ENCODE results near the gene ITGA6.
"Not testable (repeated sequence)": the region's sequence is repeated elsewhere in the genome, so short reads cannot be mapped to it uniquely, and the experiment has no call there.

Gene ITGA6

GRCh38 chr2:172518995-172519394 is 91.6 kb downstream of the ITGA6 start:
- DNase-seq (ENCODE audit: insufficient read length, low spot score) (no peak), FAIRE-seq (no peak)
- TF ChIP-seq SPI1 (IDR thresholded peaks at IDR 0.05; ENCODE audit: low read depth, low read length) (no peak), PAX5 (IDR thresholded peaks at IDR 0.05; ENCODE audit: insufficient read depth, low read length, severe bottlenecking) (no peak), POLR2AphosphoS5 (IDR thresholded peaks at IDR 0.05; ENCODE audit: low read depth, low read length) (no peak), POU2F2 (IDR thresholded peaks at IDR 0.05; ENCODE audit: low read depth, low read length) (no peak), TAF1 (IDR thresholded peaks at IDR 0.05; ENCODE audit: low read depth, low read length) (no peak), POLR2A (IDR thresholded peaks at IDR 0.05; ENCODE audit: low read depth, low read length) (no peak)

GRCh38 chr2:172525601-172526000 is 98.2 kb downstream of the ITGA6 start:
- TF ChIP-seq POLR2A (IDR thresholded peaks at IDR 0.05; ENCODE audit: low read depth, low read length) (no peak), POLR2AphosphoS5 (IDR thresholded peaks at IDR 0.05; ENCODE audit: low read depth, low read length) (no peak), PAX5 (IDR thresholded peaks at IDR 0.05; ENCODE audit: insufficient read depth, low read length, severe bottlenecking) (no peak), TAF1 (IDR thresholded peaks at IDR 0.05; ENCODE audit: low read depth, low read length) (no peak), POU2F2 (IDR thresholded peaks at IDR 0.05; ENCODE audit: low read depth, low read length) (no peak), SPI1 (IDR thresholded peaks at IDR 0.05; ENCODE audit: low read depth, low read length) (no peak)
- no peak for FAIRE-seq
- DNase-seq (ENCODE audit: insufficient read length, low spot score): no peak

- DNase-seq (ENCODE audit: insufficient read length, low spot score) (no peak), FAIRE-seq (no peak)
- TF ChIP-seq SPI1 (IDR thresholded peaks at IDR 0.05; ENCODE audit: low read depth, low read length) (no peak), POLR2AphosphoS5 (IDR thresholded peaks at IDR 0.05; ENCODE audit: low read depth, low read length) (no peak), PAX5 (IDR thresholded peaks at IDR 0.05; ENCODE audit: insufficient read depth, low read length, severe bottlenecking) (no peak), POLR2A (IDR thresholded peaks at IDR 0.05; ENCODE audit: low read depth, low read length) (no peak), TAF1 (IDR thresholded peaks at IDR 0.05; ENCODE audit: low read depth, low read length) (no peak)
Measured at GRCh38 chr2:172531309-172531708, 103.9 kb downstream of the ITGA6 start.

- DNase-seq (ENCODE audit: insufficient read length, low spot score); FAIRE-seq: not testable (repeated sequence)
Measured at GRCh38 chr2:172532461-172532860, 105.1 kb downstream of the ITGA6 start.

- FAIRE-seq (no peak), DNase-seq (ENCODE audit: insufficient read length, low spot score) (no peak)
Measured at GRCh38 chr2:172533687-172534086, 106.3 kb downstream of the ITGA6 start.

GRCh38 chr2:172535119-172535518 is 107.7 kb downstream of the ITGA6 start:
- DNase-seq (ENCODE audit: insufficient read length, low spot score) (no peak), FAIRE-seq (no peak)
- no peak for TF ChIP-seq TAF1 (IDR thresholded peaks at IDR 0.05; ENCODE audit: low read depth, low read length)
- no peak for TF ChIP-seq POU2F2 (IDR thresholded peaks at IDR 0.05; ENCODE audit: low read depth, low read length)
- TF ChIP-seq SPI1 (IDR thresholded peaks at IDR 0.05; ENCODE audit: low read depth, low read length): no peak
- TF ChIP-seq PAX5 (IDR thresholded peaks at IDR 0.05; ENCODE audit: insufficient read depth, low read length, severe bottlenecking): no peak

More at GRCh38 chr2:172533687-172534086, 106.3 kb downstream of the ITGA6 start:
- TF ChIP-seq TAF1 (IDR thresholded peaks at IDR 0.05; ENCODE audit: low read depth, low read length) (no peak), POU2F2 (IDR thresholded peaks at IDR 0.05; ENCODE audit: low read depth, low read length) (no peak), SPI1 (IDR thresholded peaks at IDR 0.05; ENCODE audit: low read depth, low read length) (no peak), POLR2A (IDR thresholded peaks at IDR 0.05; ENCODE audit: low read depth, low read length) (no peak), POLR2AphosphoS5 (IDR thresholded peaks at IDR 0.05; ENCODE audit: low read depth, low read length) (no peak), PAX5 (IDR thresholded peaks at IDR 0.05; ENCODE audit: insufficient read depth, low read length, severe bottlenecking) (no peak)

GRCh38 chr2:172537851-172538250 is 110.5 kb downstream of the ITGA6 start:
- not testable (repeated sequence) for DNase-seq (ENCODE audit: insufficient read length, low spot score); FAIRE-seq

- DNase-seq (ENCODE audit: insufficient read length, low spot score) (no peak), FAIRE-seq (no peak)
- TF ChIP-seq POU2F2 (IDR thresholded peaks at IDR 0.05; ENCODE audit: low read depth, low read length): no peak
- TF ChIP-seq POLR2AphosphoS5 (IDR thresholded peaks at IDR 0.05; ENCODE audit: low read depth, low read length): no peak
- no peak for TF ChIP-seq PAX5 (IDR thresholded peaks at IDR 0.05; ENCODE audit: insufficient read depth, low read length, severe bottlenecking)
- TF ChIP-seq POLR2A (IDR thresholded peaks at IDR 0.05; ENCODE audit: low read depth, low read length): no peak
- TF ChIP-seq TAF1 (IDR thresholded peaks at IDR 0.05; ENCODE audit: low read depth, low read length): no peak
- no peak for TF ChIP-seq SPI1 (IDR thresholded peaks at IDR 0.05; ENCODE audit: low read depth, low read length)
Measured at GRCh38 chr2:172539767-172540166, 112.4 kb downstream of the ITGA6 start.

- TF ChIP-seq POLR2AphosphoS5 (IDR thresholded peaks at IDR 0.05; ENCODE audit: low read depth, low read length) (no peak), PAX5 (IDR thresholded peaks at IDR 0.05; ENCODE audit: insufficient read depth, low read length, severe bottlenecking) (no peak), POLR2A (IDR thresholded peaks at IDR 0.05; ENCODE audit: low read depth, low read length) (no peak), TAF1 (IDR thresholded peaks at IDR 0.05; ENCODE audit: low read depth, low read length) (no peak), POU2F2 (IDR thresholded peaks at IDR 0.05; ENCODE audit: low read depth, low read length) (no peak), SPI1 (IDR thresholded peaks at IDR 0.05; ENCODE audit: low read depth, low read length) (no peak)
- DNase-seq (ENCODE audit: insufficient read length, low spot score) (no peak), FAIRE-seq (no peak)
Measured at GRCh38 chr2:172540421-172540820, 113.0 kb downstream of the ITGA6 start.

GRCh38 chr2:172545408-172546075 is 118.2 kb downstream of the ITGA6 start:
- DNase-seq (ENCODE audit: insufficient read length, low spot score) (no peak), FAIRE-seq (no peak)
- TF ChIP-seq POU2F2 (IDR thresholded peaks at IDR 0.05; ENCODE audit: low read depth, low read length) (no peak), POLR2AphosphoS5 (IDR thresholded peaks at IDR 0.05; ENCODE audit: low read depth, low read length) (no peak), TAF1 (IDR thresholded peaks at IDR 0.05; ENCODE audit: low read depth, low read length) (no peak), PAX5 (IDR thresholded peaks at IDR 0.05; ENCODE audit: insufficient read depth, low read length, severe bottlenecking) (no peak), POLR2A (IDR thresholded peaks at IDR 0.05; ENCODE audit: low read depth, low read length) (no peak), SPI1 (IDR thresholded peaks at IDR 0.05; ENCODE audit: low read depth, low read length) (no peak)
